NCI-H2107 treated with DMSO at 0.1 percent for 48 hours (cell line): ENCODE data around the gene FAM168B.

Experiments used
- DNase-seq: peaks from one replicate; lab custom pipeline; 2025; ENCODE audit not compliant: unreplicated experiment; lab: John Stamatoyannopoulos, UW

Gene FAM168B

GRCh38 chr2:131027566-131028528, 65.4 kb downstream of the FAM168B start:
- no peak for DNase-seq

- no peak for DNase-seq
These were observed 66.3 kb downstream of the FAM168B start for GRCh38 chr2:131026919-131027318.

GRCh38 chr2:131023758-131024157, 69.5 kb downstream of the FAM168B start:
- DNase-seq, result no peak

GRCh38 chr2:131022731-131023130, 70.5 kb downstream of the FAM168B start:
- no peak for DNase-seq

- DNase-seq, result no peak
These were observed 76.2 kb downstream of the FAM168B start for GRCh38 chr2:131016826-131017741.

- DNase-seq, result no peak
These were observed 77.5 kb downstream of the FAM168B start for GRCh38 chr2:131015764-131016163.

- DNase-seq, result no peak
These were observed 79.1 kb downstream of the FAM168B start for GRCh38 chr2:131014141-131014540.

- DNase-seq, result no peak
These were observed 81.8 kb downstream of the FAM168B start for GRCh38 chr2:131011486-131011885.

GRCh38 chr2:131010566-131010965, 82.7 kb downstream of the FAM168B start:
- no peak for DNase-seq

GRCh38 chr2:131009713-131010475, 83.4 kb downstream of the FAM168B start:
- DNase-seq, result no peak

GRCh38 chr2:131008967-131009366, 84.3 kb downstream of the FAM168B start:
- DNase-seq, result no peak

- DNase-seq, result no peak
These were observed 86.7 kb downstream of the FAM168B start for GRCh38 chr2:131006561-131006960.

- DNase-seq, result no peak
These were observed 87.9 kb downstream of the FAM168B start for GRCh38 chr2:131005216-131005935.

- no peak for DNase-seq
These were observed 88.6 kb downstream of the FAM168B start for GRCh38 chr2:131004446-131005209.

- no peak for DNase-seq
These were observed 94.7 kb downstream of the FAM168B start for GRCh38 chr2:130998561-130998960.
